Body of pancreas (tissue), 4 donors: ENCODE results near the gene NFS1. TPM values are rescaled to one million over a fixed set of nuclear protein-coding genes. Genes with fewer than 3 reads are reported as not detected.

Experiments
- ATAC-seq: fragments of 150-250 bp; one replicate; pipeline ENCODE4 v1.9.1; 2016
- DNase-seq, 4 donors: peaks; one replicate each; pipeline ENCODE4 v3.0.0-alpha.2; 2019
- H3K27ac ChIP-seq, 4 donors: fragments of 200-600 bp; sonication (generic); 1 replicate in 3 of 4; 2 replicates in 1 of 4; pipeline versions ENCODE4 v1.5.1 to v1.6.1; 2016 to 2019; ENCODE audit warnings: mild to moderate bottlenecking in 1 of 4, mixed read lengths in 1 of 4, moderate library complexity in 1 of 4
- H3K27me3 ChIP-seq, 2 donors: fragments of 200-600 bp; sonication (generic); one replicate each; pipeline ENCODE4 v1.6.0; 2016; ENCODE audit warnings: mild to moderate bottlenecking in 1 of 2
- H3K36me3 ChIP-seq, 2 donors: fragments of 200-600 bp; sonication (generic); replicated peaks in 1 of 2; 2 replicates each; pipeline ENCODE4 v1.5.1; 2016; ENCODE audit warnings: low read depth in 2 of 2; ENCODE audit not compliant: insufficient read depth in 1 of 2
- H3K4me1 ChIP-seq: fragments of 200-600 bp; sonication (generic); one replicate; pipeline ENCODE4 v1.6.0; 2016
- H3K4me3 ChIP-seq, 2 donors: fragments of 200-600 bp; sonication (generic); 1 replicate in 1 of 2; 2 replicates in 1 of 2; pipeline ENCODE4 v1.5.1; 2016 to 2019
- H3K9me3 ChIP-seq, 3 donors: fragments of 200-600 bp; sonication (generic); 1 replicate in 2 of 3; 2 replicates in 1 of 3; pipeline ENCODE4 v1.5.1; 2016
- POLR2A ChIP-seq, 3 donors: fragments of 450-650 bp; IDR thresholded peaks; one replicate each; pipeline ENCODE4 v1.6.1; 2016; ENCODE audit warnings: antibody characterized with exemption in 3 of 3, mild to moderate bottlenecking in 2 of 3
- WGBS, 2 donors: methylation state at CpG; one replicate each; pipeline ENCODE4 v1.1.5; 2017; 5-methylcytosine and 5-hydroxymethylcytosine counted together
- intact Hi-C: fragments of 100-400 bp; cut with DNase I; formaldehyde crosslinking; loops from one replicate; pipeline ENCODE4 v1.15.1; 2023
- total RNA-seq, 2 donors: library from RNA; depleted of rRNA; stranded (reverse); fragments of >200 nt; gene quantifications; one replicate each; pipeline ENCODE4 v1.1.0, GENCODE V29; 2016
- TF ChIP-seq, protein P1 (sequence below), 7 experiments: fragments of 450-650 bp in 4 of 7; fragments of 200-600 bp in 3 of 7; sonication (generic) in 3 of 7; IDR thresholded peaks; one replicate each; pipeline ENCODE4 v1.5.1; 2016 to 2019; ENCODE audit warnings: antibody characterized with exemption in 7 of 7

Gene NFS1
- total RNA-seq, 2 donors from 2014 or later, result 15.8 to 22.1 TPM

DNA sequence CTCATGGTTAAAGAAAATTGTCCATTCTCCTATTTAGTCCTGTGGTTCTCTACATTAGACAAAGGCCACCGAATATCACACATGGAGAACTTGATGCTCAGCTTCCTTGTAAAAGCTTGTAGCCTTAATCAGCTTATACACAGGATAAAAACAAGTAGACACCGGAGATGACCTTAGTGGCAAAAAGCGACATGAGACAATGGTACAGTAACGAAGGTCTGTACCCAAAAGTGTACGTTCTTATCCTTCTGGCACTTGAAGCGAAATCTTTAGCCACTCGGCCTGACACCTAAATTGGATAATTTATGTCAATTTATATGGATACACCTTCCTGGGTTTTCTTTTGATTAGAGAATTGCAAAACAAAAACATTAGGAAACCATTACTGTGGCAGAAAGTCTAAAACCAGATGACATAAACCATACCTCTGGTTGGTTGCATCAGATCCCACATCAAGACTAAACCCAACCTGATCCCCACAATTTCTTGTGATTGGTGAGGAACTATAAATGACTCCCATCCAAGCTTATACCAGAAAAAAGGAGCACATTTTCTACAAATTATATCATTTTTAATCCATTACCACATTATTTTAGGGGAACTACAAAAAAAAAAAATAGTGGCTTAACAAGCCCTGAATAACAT lies 36.8 kb upstream of the NFS1 start:
- Histone ChIP-seq H3K9me3 (no peaks in the 10 kb centered on the region), H3K27ac (no peak overlapping the region), H3K36me3 (peaks cover 9 to 30% of the 10 kb centered on the region in 2 donors), H3K4me1 (peaks cover 87% of the 10 kb centered on the region), H3K27me3 (no peaks in the 10 kb centered on the region), H3K4me3 (no peak overlapping the region)
- 35 to 36% methylated on average over 7 of the region's 7 CpGs for WGBS, 2 donors
- no peak for ATAC-seq
- no peak for DNase-seq
- no peak for TF ChIP-seq POLR2A (IDR thresholded peaks at IDR 0.05)
- TF ChIP-seq, protein P1, sequence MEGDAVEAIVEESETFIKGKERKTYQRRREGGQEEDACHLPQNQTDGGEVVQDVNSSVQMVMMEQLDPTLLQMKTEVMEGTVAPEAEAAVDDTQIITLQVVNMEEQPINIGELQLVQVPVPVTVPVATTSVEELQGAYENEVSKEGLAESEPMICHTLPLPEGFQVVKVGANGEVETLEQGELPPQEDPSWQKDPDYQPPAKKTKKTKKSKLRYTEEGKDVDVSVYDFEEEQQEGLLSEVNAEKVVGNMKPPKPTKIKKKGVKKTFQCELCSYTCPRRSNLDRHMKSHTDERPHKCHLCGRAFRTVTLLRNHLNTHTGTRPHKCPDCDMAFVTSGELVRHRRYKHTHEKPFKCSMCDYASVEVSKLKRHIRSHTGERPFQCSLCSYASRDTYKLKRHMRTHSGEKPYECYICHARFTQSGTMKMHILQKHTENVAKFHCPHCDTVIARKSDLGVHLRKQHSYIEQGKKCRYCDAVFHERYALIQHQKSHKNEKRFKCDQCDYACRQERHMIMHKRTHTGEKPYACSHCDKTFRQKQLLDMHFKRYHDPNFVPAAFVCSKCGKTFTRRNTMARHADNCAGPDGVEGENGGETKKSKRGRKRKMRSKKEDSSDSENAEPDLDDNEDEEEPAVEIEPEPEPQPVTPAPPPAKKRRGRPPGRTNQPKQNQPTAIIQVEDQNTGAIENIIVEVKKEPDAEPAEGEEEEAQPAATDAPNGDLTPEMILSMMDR (IDR thresholded peaks at IDR 0.05), result no peak
- intact Hi-C loops, result no loop called here

DNA sequence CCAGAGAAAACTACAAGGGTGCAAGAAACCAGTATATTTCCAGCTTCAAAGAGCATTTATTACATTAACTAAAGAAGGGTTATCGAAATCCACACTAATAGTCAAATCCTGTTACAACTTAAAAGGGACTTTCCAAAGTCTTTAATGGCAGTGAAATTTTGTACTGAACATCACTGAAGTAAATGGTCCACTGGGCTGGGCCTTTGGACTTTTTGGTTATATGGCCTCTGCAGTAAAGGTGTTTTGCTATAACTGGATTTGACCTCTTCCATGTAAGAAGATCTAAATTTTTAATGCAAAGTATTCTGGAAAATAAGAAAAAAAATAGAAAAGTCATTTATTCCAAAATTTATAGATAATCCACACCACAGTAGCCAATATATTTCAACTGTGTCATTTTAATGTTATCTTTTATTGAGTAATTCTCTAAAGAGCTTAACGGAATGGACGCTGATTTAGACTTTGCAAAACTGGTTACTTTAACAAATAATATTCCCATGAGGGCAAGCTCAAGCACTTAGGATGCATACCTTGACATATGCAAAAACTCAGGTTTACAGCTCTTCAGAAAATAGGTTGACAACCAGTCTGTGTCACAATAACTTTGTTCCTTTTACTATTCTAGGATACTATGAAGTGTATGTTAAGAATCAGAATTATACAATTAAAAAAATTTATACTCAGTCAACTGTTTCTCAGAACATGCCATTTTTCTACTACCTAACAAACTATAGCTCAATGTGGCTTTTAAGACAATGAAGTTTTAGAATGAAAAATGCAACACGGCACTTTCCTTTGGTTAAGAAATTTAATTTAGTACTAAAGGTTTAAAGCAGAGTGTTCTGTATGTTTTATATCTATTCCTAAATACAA lies 35.9 kb upstream of the NFS1 start:
- TF ChIP-seq, protein P1 (IDR thresholded peaks at IDR 0.05), result no peak
- TF ChIP-seq POLR2A (IDR thresholded peaks at IDR 0.05), result no peak
- no peaks in the 10 kb centered on the region for H3K27me3 ChIP-seq
- ATAC-seq (no peak), DNase-seq (no peak)
- intact Hi-C loops, result no loop called here
- peaks cover 90% of the 10 kb centered on the region for H3K4me1 ChIP-seq
- peaks cover 9 to 35% of the 10 kb centered on the region in 2 donors for H3K36me3 ChIP-seq
- H3K4me3 ChIP-seq, result no peak overlapping the region
- H3K9me3 ChIP-seq, result no peaks in the 10 kb centered on the region
- H3K27ac ChIP-seq, result no peak overlapping the region
- WGBS, 2 donors, result 39 to 43% methylated on average over 4 of the region's 4 CpGs

DNA sequence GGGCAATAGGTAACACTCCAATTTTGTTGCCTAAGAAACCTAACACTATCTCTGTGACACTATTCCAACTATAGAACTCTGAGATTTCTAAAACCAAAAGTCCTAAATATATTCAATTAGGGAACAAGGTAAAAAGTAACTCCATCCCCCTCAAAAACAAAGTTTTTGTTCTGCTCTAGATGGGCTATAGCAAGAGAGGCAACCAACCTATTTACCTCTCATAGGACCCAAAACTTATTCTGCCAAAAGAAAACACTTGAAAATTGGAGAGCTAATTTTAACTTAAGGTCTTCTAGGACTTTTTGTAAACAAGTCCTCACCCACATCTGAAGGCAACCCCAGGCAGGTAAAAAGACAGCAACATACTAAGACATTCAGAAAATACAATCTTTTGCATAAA lies 35.2 kb upstream of the NFS1 start:
- H3K4me3 ChIP-seq, result no peak overlapping the region
- TF ChIP-seq, protein P1 (IDR thresholded peaks at IDR 0.05), result no peak
- TF ChIP-seq POLR2A (IDR thresholded peaks at IDR 0.05), result no peak
- H3K9me3 ChIP-seq, result no peaks in the 10 kb centered on the region
- H3K36me3 ChIP-seq, result peaks cover 9 to 38% of the 10 kb centered on the region in 2 donors
- no peak for ATAC-seq
- H3K27me3 ChIP-seq, result no peaks in the 10 kb centered on the region
- DNase-seq, result no peak
- peaks cover 84% of the 10 kb centered on the region for H3K4me1 ChIP-seq
- intact Hi-C loops, result no loop called here
- H3K27ac ChIP-seq, result no peak overlapping the region

DNA sequence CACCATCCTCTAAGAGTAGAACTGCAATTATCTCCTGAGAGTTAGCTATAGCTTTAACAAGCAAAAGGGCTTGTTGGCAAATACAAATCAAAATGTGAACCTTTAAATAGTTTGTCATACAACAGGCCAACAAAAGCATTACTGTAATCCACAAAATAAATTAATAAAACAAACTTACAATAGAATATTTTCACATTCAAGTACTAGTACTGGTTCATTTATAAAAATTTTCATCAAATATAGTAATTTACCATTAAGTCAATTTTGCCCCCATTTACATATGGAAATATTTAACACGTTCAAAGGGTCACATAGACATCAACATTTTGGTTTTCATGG lies 33.5 kb upstream of the NFS1 start:
- peaks cover 9 to 41% of the 10 kb centered on the region in 2 donors for H3K36me3 ChIP-seq
- TF ChIP-seq, protein P1 (IDR thresholded peaks at IDR 0.05), result no peak
- TF ChIP-seq POLR2A (IDR thresholded peaks at IDR 0.05), result no peak
- H3K9me3 ChIP-seq, result no peaks in the 10 kb centered on the region
- H3K4me1 ChIP-seq, result peaks cover 68% of the 10 kb centered on the region
- no peak for ATAC-seq
- H3K27me3 ChIP-seq, result no peaks in the 10 kb centered on the region
- DNase-seq, result no peak
- WGBS, 2 donors, result 44 to 62% methylated on average over 1 of the region's 1 CpG
- no peak overlapping the region for H3K27ac ChIP-seq
- H3K4me3 ChIP-seq, result no peak overlapping the region
- intact Hi-C loops, result no loop called here
